Measurements from ENCODE around the gene FOXI3.

The FOXI3 gene

GRCh38 chr2:88452565-88452905, at the start of gene FOXI3:
Gene FOXI3 (minus strand): TSS chr2:88452693. CDS start chr2:88452535, 158 bp downstream.
- DNase-seq (ENCODE audit: low read depth) = no peak

- DNase-seq (ENCODE audit: low read depth) = no peak
Measured at GRCh38 chr2:88500691-88501090, 48.2 kb upstream of the FOXI3 start.

- DNase-seq (ENCODE audit: low read depth) = no peak
Measured at GRCh38 chr2:88499204-88499603, 46.7 kb upstream of the FOXI3 start.

GRCh38 chr2:88493481-88493880, 41.0 kb upstream of the FOXI3 start:
- no peak for DNase-seq (ENCODE audit: low read depth)

- no peak for DNase-seq (ENCODE audit: low read depth)
Measured at GRCh38 chr2:88492002-88492401, 39.5 kb upstream of the FOXI3 start.

- DNase-seq (ENCODE audit: low read depth) = no peak
Measured at GRCh38 chr2:88489181-88489580, 36.7 kb upstream of the FOXI3 start.

- DNase-seq (ENCODE audit: low read depth) = no peak
Measured at GRCh38 chr2:88483200-88483599, 30.7 kb upstream of the FOXI3 start.

- DNase-seq (ENCODE audit: low read depth) = no peak
Measured at GRCh38 chr2:88481691-88482336, 29.3 kb upstream of the FOXI3 start.

GRCh38 chr2:88472811-88473210, 20.3 kb upstream of the FOXI3 start:
- no peak for DNase-seq (ENCODE audit: low read depth)

GRCh38 chr2:88471083-88471942, 18.8 kb upstream of the FOXI3 start:
- no peak for DNase-seq (ENCODE audit: low read depth)

GRCh38 chr2:88469202-88470114, 17.0 kb upstream of the FOXI3 start:
- DNase-seq (ENCODE audit: low read depth) = no peak

- no peak for DNase-seq (ENCODE audit: low read depth)
Measured at GRCh38 chr2:88464153-88464552, 11.7 kb upstream of the FOXI3 start.

- DNase-seq (ENCODE audit: low read depth) = no peak
Measured at GRCh38 chr2:88458633-88459032, 6.1 kb upstream of the FOXI3 start.

GRCh38 chr2:88452980-88453582, 588 bp upstream of the FOXI3 start:
- no peak for DNase-seq (ENCODE audit: low read depth)

GRCh38 chr2:88451811-88452564, 505 bp downstream of the FOXI3 start:
- no peak for DNase-seq (ENCODE audit: low read depth)

GRCh38 chr2:88450925-88451810, 1.3 kb downstream of the FOXI3 start:
- DNase-seq (ENCODE audit: low read depth) = no peak

GRCh38 chr2:88450186-88450585, 2.3 kb downstream of the FOXI3 start:
- no peak for DNase-seq (ENCODE audit: low read depth)

GRCh38 chr2:88448248-88448647, 4.2 kb downstream of the FOXI3 start:
- DNase-seq (ENCODE audit: low read depth) = no peak

GRCh38 chr2:88443353-88443938, 9.0 kb downstream of the FOXI3 start:
- DNase-seq (ENCODE audit: low read depth) = no peak

GRCh38 chr2:88442473-88442872, 10.0 kb downstream of the FOXI3 start:
- DNase-seq (ENCODE audit: low read depth) = no peak

Data from activated T-cell treated with anti-CD3 and anti-CD28 coated beads for 1 hour (primary cell).